NCI-H128 (cell line): ENCODE results near the gene SORL1.
"Not testable (repeated sequence)": the region's sequence is repeated elsewhere in the genome, so short reads cannot be mapped to it uniquely, and the experiment has no call there.

Source experiments
- DNase-seq: peaks from one replicate; lab custom pipeline; 2025; ENCODE audit not compliant: unreplicated experiment; lab: John Stamatoyannopoulos, UW

The SORL1 gene

DNA sequence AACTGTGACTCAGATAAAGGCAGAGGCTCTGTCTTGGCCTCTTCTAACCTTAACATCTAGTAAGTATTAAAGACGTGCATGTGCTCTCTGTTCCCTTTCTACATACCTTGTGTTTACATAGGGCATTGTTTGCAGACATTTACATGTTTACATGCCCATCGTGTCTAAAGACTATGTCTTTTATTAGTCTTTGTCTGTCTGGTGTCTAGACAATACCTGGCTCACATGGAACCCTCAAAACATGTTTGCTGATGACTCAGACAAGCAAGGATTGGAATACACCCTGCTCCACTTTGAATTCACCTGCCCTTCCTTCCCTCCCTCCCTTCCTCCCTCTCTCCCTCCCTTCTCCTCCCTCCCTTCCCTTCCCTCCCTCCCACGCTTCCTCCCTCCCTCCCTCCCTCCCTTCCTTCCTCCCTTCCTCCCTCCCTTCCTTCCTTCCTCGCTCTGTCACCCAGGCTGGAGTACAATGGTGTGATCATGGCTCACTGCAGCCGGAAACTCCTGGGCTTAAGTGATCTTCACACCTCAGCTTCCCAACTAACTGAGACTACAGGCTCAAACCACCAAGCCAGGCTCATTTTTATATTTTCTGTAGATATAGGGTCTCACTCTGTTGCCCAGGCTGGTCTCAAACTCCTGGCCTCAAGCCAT is 24.4 kb downstream of the SORL1 start:
- DNase-seq = no peak

GRCh38 chr11:121478226-121478894 is 26.2 kb downstream of the SORL1 start:
- DNase-seq = no peak

DNA sequence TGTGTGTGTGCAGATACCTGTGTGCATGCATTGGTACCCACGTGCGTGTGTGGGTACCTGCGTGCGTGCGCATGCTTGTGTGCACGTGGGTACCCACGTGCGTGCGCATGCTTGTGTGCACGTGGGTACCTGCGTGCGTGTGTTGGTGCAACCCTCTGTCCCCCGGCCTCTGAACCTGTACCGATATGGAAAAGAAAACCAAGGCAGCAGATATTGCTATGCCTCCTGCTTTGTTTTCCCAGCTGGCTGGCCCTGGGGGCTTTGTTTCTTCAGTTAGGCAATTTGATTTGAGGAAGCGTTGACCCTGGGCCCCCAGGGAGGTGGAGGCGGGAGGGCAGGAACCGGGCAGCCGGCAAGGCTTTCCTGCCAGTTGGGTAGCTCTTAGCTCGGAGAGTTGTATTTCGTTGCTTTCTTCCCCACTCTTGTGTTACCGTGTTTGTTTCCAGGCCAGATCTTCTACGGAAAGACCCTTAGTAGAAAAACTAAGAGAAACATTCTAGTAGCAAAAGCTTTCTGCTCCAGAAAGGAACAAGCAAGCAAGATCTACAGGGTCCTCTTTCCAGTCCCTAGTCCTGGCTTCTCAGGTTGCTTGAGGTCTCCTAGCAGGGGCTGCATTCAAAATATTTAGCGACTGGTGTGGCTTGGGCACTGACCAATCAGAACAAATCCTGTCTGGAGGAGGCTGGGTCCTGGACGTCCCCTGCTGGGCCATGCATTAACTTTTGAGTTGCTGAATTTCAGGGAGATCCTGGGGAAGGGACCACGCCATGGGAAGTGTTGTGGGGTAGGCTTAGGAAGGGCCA is 27.0 kb downstream of the SORL1 start:
- no peak for DNase-seq

- DNase-seq = no peak
Observed at GRCh38 chr11:121479698-121480238, 27.7 kb downstream of the SORL1 start.

DNA sequence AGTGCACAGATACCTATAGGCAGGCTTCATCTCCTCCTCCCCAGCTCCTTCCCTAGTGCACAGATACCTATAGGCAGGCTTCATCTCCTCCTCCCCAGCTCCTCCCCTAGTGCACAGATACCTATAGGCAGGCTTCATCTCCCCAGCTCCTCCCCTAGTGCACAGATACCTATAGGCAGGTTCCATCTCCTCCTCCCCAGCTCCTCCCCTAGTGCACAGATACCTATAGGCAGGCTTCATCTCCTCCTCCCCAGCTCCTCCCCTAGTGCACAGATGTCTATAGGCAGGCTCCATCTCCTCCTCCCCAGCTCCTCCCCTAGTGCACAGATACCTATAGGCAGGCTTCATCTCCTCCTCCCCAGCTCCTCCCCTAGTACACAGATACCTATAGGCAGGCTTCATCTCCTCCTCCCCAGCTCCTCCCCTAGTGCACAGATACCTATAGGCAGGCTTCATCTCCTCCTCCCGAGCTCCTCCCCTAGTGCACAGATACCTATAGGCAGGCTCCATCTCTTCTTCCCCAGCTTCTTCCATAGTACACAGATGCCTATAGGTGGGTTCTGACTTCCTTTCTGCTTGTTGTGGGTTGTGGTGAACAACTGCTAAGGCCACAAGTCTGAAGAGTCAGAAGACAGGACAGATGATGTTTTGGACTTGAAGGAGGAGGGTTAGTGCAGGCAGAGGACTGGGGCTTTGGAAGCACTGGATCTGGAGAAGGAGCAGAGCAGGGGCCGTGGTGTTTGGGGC is 29.5 kb downstream of the SORL1 start:
- not testable (repeated sequence) for DNase-seq

DNA sequence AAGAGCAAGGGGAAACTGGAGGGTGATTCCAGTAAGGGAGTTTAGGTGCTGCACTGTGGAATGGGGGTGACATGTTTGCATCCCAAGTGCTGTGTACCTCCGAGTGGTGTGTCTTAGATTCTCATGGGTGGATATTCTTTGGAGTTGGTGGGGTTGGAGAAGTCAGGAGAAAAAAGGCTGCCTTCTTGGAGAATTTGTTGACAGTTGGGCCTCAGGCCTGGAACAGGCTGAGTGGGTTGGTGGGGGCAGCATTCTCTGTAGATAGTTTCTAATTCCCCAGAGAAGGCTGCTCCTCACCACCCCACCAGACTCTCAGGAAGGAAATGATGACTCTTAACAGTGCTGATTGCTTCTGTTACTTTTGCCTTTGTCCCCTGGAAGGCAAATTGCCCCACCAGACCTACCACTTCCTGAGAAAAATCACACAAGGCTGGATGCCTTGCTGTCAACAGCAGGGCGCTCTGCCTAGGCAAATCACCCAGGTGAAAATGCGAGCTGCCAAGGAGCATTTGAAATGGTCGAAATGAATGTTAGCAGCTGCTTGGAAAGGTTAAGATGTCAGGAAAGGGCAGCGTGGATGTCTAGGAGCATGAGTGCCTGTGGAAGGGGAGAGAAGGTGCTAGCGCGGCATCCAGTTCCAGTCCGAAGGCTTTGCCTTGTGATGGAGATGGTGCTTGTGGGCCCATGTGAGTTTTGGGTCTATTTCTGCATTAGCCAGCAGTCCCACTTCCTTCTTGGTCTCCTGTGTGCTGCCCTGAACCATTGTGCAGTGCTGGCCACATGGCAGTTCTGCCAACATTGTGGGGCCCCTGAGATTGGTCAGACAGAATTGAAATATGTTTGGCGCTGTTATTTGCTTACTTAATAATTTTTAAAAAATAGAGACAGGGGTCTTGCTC is 30.4 kb downstream of the SORL1 start:
- no peak for DNase-seq

- DNase-seq = no peak
Observed at GRCh38 chr11:121483805-121484480, 31.8 kb downstream of the SORL1 start.

DNA sequence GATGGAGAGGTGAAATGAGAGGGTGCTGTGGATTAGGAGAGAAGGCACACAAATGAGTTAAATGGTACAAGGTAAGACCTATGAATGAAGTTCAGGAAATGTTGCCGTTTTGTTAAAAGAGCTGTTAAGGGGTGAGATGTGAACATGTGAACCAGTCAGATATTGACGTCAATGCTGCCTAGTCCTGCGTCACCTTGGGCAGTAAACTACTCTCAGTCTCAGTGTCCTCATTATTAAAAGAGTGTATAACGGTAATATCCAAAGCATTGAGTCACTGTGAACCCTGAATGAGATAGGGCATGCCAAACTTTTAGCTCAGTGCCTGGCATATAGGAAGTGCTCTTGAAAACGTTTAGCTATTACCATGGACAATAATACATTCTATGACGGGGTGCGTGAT is 33.1 kb downstream of the SORL1 start:
- no peak for DNase-seq

- DNase-seq = no peak
Observed at GRCh38 chr11:121486054-121486453, 33.9 kb downstream of the SORL1 start.

GRCh38 chr11:121487191-121487590 is 35.1 kb downstream of the SORL1 start:
- no peak for DNase-seq

- DNase-seq = no peak
Observed at GRCh38 chr11:121488170-121488569, 36.1 kb downstream of the SORL1 start.

DNA sequence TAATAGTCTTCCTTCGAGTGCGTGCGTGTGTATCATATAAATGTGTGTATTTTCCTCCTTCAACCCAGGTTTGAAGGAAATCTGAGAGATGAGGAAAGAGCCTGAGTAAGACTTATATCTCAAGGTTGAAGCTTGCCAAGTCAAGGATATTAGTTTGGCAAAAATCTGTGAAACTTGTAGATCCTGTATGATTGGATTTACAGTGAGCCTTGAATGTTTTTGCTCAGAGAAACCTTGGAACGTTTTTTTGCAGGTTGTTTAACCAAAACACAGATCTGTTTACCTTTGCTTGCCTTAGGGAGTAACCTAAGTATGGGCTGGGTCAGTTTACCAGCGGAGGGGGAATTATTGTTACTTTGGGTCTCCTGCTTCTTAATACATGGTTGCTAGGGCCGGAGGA is 36.5 kb downstream of the SORL1 start:
- DNase-seq = no peak

DNA sequence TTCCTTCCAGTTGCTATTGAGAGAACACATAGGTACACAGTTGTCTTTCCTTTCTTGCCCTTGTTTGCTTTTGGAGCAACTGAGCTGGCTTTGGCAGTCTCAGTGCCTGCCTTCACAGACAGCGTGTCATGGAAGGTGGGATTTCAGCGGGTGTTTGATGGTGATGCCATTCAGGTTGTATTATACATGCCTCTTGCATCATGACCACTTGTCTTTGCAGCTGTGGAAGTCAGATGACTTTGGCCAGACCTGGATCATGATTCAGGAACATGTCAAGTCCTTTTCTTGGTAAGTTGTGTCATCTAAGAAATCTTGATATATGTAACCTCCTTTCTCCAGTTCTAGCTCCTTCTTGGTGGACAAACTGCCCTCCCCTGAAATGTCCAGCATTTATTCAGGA is 37.7 kb downstream of the SORL1 start:
- DNase-seq = no peak

GRCh38 chr11:121494355-121495099 is 42.4 kb downstream of the SORL1 start:
- no peak for DNase-seq

DNA sequence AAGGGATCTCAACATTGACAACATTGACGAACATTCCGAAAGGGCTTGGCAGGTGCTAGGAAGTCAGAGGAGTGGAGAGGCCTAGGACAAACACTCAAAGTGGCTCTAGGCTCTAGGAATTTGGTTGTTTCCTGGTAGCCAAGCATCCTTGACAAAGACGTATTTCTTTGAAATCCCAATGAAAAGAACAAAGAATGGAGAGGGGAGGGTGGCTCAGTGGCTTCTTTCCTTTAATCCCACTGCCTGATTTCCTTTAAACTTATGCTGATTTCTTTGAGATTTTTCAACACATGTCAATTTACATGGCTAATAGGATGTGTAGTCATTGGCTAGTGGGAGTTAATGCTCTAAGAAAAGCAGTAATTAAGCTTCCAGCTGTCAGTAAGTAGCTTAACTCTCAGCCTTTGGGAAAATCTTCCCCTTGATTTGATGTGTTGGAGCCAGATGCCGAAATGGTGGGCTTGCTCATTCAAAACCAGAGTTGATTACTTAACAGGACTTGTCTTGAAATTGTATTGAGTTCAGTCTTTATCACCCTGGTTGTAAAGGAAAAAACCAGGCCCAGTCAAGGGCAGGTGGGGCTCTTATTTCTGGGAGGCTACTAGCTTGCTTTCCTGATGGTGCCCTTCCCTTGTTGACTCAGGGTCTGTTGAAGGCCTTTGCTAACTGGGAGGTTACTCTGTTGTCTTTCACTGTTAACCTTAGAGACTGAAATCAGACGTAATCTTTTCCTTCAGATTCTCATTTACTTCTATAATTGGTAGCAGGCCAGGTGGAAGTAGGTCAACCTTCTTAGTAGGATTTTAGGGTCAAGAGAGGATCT is 45.3 kb downstream of the SORL1 start:
- no peak for DNase-seq

- no peak for DNase-seq
Observed at GRCh38 chr11:121499405-121499804, 47.3 kb downstream of the SORL1 start.

DNA sequence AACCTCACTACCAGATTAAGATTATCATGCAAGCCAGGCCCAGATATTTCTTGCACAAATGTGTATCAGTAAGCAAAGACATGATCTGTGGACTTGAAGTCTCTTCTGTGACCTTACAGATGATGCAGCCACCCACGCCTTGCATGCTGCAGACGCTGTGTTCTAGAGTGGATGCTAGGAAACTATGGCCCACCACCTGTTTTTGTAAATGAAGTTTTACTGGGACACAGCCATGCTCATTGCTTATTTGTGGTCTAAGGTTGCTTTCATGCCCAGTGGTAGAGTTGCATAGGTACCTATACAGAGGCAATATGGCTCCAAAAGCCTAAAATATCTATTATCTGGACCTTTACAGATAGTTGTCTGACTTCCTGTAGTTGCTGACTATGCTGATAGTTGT is 48.2 kb downstream of the SORL1 start:
- no peak for DNase-seq

DNA sequence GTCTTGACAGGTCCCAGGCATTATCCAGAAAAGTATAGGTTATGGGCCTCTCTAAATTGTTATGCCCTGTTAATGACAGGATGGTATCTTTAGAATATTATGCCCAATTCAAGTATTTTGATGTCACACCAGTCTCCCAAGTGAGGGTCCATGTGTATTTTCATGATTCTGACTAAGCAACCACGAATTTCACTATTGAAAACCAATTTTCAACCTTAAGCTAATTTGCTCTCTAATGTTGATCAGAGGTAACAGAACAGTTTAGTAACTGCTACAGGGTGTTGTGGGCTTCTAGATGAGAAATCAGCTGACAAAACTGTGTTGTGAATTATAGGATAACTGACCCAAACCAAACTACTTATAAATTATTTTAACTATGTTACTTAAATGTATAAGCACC is 48.6 kb downstream of the SORL1 start:
- no peak for DNase-seq
